Measurements from ENCODE around the gene RSBN1L.

The RSBN1L gene

DNA sequence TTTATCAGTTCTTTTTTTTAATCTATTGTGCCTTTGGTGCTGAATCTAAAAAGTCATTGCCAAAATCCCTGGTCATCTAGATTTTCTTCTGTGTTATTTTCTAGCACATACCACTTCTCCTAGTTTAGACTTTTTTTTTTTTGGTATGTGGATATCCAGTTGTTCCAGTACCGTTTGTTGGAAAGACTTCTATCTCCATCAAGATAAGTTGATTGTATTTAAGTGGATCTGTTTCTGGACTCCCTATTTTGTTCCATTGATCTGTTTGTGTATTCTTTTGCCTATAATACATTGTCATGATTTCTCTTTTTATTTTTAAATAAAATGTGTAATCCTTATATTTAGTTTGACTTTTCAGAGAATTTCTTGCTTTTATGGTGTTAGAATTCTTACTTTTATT, 35.5 kb downstream of the RSBN1L start:
- H3K27ac ChIP-seq (ENCODE audit: low read depth, low read length) = no peak overlapping the region
- no peak overlapping the region for H3K9ac ChIP-seq (ENCODE audit: low read length)
- peaks cover 24% of the 10 kb centered on the region for H3K4me1 ChIP-seq (ENCODE audit: control insufficient read depth, insufficient read depth, low read length)
- H3K36me3 ChIP-seq (ENCODE audit: control insufficient read depth, insufficient read depth, low read length) = no peaks in the 10 kb centered on the region
- no peaks in the 10 kb centered on the region for H3K27me3 ChIP-seq (ENCODE audit: control insufficient read depth, insufficient read depth, low read length)
- no peaks in the 10 kb centered on the region for H3K9me3 ChIP-seq (ENCODE audit: control insufficient read depth, insufficient read depth, low read depth, low read length)
- no peak overlapping the region for H3K4me3 ChIP-seq (ENCODE audit: low read depth, low read length)

DNA sequence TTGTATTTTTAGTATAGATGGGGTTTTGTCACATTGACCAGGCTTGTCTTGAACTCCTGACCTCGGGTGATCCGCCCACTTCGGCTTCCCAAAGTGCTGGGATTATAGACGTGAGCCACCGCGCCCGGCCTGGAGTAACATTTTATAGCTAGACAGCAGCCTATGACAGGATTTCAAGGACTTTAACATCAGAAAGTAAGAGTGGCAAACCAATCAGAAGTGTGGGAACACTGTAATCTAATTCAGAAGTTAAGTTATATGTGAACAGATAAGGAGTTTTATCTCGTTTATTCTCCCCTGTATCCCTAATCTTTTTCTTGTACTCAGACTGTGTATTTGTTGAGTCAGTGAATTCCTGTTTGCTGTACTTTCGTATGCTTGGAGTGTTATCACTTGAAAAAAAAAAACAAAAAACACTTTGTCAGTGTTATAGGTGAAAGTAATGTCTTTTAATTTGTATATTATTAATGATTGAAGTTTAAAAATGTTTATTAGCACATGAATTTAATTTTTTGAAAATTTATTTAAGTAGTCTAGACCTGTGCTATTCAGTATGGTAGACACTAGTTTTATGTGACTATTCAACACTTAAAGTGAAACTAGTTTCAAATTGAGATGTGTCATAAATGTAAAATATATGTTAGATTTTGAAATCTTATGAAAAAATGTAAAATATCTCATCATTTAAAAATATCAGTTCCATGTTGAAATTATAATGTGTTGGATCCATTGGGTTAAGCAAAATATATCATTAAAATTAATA, 38.6 kb downstream of the RSBN1L start:
- no peak overlapping the region for H3K4me3 ChIP-seq (ENCODE audit: low read depth, low read length)
- H3K27ac ChIP-seq (ENCODE audit: low read depth, low read length) = no peak overlapping the region
- H3K4me1 ChIP-seq (ENCODE audit: control insufficient read depth, insufficient read depth, low read length) = peaks cover 4% of the 10 kb centered on the region
- no peaks in the 10 kb centered on the region for H3K27me3 ChIP-seq (ENCODE audit: control insufficient read depth, insufficient read depth, low read length)
- no peaks in the 10 kb centered on the region for H3K9me3 ChIP-seq (ENCODE audit: control insufficient read depth, insufficient read depth, low read depth, low read length)
- H3K9ac ChIP-seq (ENCODE audit: low read length) = no peak overlapping the region
- H3K36me3 ChIP-seq (ENCODE audit: control insufficient read depth, insufficient read depth, low read length) = 0 out of 2 replicates have a peak, but pooled peaks cover 3% of the 10 kb centered on the region

DNA sequence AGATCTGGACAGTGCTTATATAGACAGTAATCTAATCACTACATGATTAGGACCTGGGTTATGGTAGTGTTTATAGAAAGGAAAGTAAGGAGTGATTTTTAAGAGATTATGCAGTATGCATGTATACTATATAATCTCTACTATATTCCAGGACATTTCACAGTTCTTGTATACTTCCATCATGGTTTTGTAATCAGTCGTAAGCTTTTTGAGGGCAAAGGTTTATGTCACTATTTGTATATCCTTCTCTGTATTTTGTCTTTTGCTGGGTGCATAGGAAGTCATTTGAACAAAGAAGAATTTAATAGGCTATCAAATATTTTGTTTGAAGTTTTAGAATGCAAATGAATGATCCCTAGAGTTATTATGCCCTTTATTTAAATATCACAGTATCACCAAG, 39.2 kb downstream of the RSBN1L start:
- no peaks in the 10 kb centered on the region for H3K4me1 ChIP-seq (ENCODE audit: control insufficient read depth, insufficient read depth, low read length)
- H3K9ac ChIP-seq (ENCODE audit: low read length) = no peak overlapping the region
- H3K27ac ChIP-seq (ENCODE audit: low read depth, low read length) = no peak overlapping the region
- H3K4me3 ChIP-seq (ENCODE audit: low read depth, low read length) = no peak overlapping the region
- no peaks in the 10 kb centered on the region for H3K9me3 ChIP-seq (ENCODE audit: control insufficient read depth, insufficient read depth, low read depth, low read length)
- 0 out of 2 replicates have a peak, but pooled peaks cover 3% of the 10 kb centered on the region for H3K36me3 ChIP-seq (ENCODE audit: control insufficient read depth, insufficient read depth, low read length)
- no peaks in the 10 kb centered on the region for H3K27me3 ChIP-seq (ENCODE audit: control insufficient read depth, insufficient read depth, low read length)

DNA sequence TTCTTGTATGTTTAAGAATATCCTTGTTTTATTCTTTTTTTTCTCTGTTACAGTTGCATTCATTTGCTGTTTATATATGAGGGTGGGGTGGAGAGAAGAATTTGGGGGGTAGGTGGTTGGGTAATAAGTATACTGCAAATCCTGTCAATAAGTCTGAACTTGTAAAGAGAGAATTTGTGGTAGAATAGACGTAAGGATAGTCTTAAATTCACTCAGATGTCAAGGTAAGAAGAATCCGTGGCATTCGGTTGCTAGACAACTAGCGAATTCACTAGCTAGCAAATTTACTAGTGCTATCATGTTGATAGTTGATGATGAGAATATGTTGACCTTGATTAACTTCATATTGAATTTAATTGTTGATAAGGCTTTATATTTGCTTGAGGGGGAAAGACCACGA, 40.7 kb downstream of the RSBN1L start:
- no peaks in the 10 kb centered on the region for H3K4me1 ChIP-seq (ENCODE audit: control insufficient read depth, insufficient read depth, low read length)
- H3K36me3 ChIP-seq (ENCODE audit: control insufficient read depth, insufficient read depth, low read length) = 0 out of 2 replicates have a peak, but pooled peaks cover 3% of the 10 kb centered on the region
- no peaks in the 10 kb centered on the region for H3K27me3 ChIP-seq (ENCODE audit: control insufficient read depth, insufficient read depth, low read length)
- H3K27ac ChIP-seq (ENCODE audit: low read depth, low read length) = no peak overlapping the region
- no peaks in the 10 kb centered on the region for H3K9me3 ChIP-seq (ENCODE audit: control insufficient read depth, insufficient read depth, low read depth, low read length)
- no peak overlapping the region for H3K9ac ChIP-seq (ENCODE audit: low read length)
- no peak overlapping the region for H3K4me3 ChIP-seq (ENCODE audit: low read depth, low read length)

DNA sequence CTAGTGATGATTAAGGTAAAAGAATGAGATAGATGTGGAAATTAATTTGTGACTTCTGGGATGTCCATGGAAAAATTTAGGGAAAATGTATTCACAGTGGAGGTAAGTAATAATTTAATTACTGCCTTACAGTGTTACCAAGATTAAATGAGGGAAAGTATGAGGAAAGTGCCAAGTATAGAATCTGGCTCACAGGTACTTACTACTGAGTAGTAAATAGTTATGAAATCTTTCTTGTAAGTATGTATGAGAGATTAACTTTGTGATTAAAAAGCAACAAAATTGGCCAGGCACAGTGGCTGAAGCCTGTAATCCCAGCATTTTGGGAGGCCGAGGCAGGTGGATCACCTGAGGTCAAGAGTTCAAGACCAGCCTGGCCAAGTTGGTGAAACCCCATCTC, 42.1 kb downstream of the RSBN1L start:
- no peaks in the 10 kb centered on the region for H3K27me3 ChIP-seq (ENCODE audit: control insufficient read depth, insufficient read depth, low read length)
- no peak overlapping the region for H3K27ac ChIP-seq (ENCODE audit: low read depth, low read length)
- H3K9me3 ChIP-seq (ENCODE audit: control insufficient read depth, insufficient read depth, low read depth, low read length) = no peaks in the 10 kb centered on the region
- peaks cover 3% of the 10 kb centered on the region; the same call in 1 of the 2 replicates for H3K36me3 ChIP-seq (ENCODE audit: control insufficient read depth, insufficient read depth, low read length)
- H3K9ac ChIP-seq (ENCODE audit: low read length) = no peak overlapping the region
- H3K4me3 ChIP-seq (ENCODE audit: low read depth, low read length) = no peak overlapping the region
- H3K4me1 ChIP-seq (ENCODE audit: control insufficient read depth, insufficient read depth, low read length) = no peaks in the 10 kb centered on the region

DNA sequence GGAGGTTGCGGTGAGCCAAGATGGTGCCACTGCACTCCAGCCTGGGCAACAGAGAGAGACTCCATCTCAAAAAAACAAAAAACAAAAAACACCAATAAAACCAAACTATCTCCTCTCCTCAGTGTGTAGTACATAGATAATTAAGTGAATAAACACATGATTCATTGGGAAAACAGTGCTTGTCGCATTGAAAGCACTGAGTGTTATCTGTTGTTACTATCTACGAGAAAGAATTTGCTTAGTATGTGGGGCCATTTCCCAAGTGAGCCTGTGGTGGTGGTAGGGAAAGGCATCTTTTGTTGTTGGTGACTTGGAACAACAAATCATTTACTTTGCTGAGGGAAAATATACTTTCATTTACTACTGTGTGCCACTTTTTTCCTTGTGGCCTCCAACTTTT, 42.6 kb downstream of the RSBN1L start:
- no peak overlapping the region for H3K27ac ChIP-seq (ENCODE audit: low read depth, low read length)
- H3K9me3 ChIP-seq (ENCODE audit: control insufficient read depth, insufficient read depth, low read depth, low read length) = no peaks in the 10 kb centered on the region
- no peak overlapping the region for H3K4me3 ChIP-seq (ENCODE audit: low read depth, low read length)
- H3K27me3 ChIP-seq (ENCODE audit: control insufficient read depth, insufficient read depth, low read length) = no peaks in the 10 kb centered on the region
- H3K4me1 ChIP-seq (ENCODE audit: control insufficient read depth, insufficient read depth, low read length) = no peaks in the 10 kb centered on the region
- no peak overlapping the region for H3K9ac ChIP-seq (ENCODE audit: low read length)
- peaks cover 3% of the 10 kb centered on the region; the same call in 1 of the 2 replicates for H3K36me3 ChIP-seq (ENCODE audit: control insufficient read depth, insufficient read depth, low read length)

DNA sequence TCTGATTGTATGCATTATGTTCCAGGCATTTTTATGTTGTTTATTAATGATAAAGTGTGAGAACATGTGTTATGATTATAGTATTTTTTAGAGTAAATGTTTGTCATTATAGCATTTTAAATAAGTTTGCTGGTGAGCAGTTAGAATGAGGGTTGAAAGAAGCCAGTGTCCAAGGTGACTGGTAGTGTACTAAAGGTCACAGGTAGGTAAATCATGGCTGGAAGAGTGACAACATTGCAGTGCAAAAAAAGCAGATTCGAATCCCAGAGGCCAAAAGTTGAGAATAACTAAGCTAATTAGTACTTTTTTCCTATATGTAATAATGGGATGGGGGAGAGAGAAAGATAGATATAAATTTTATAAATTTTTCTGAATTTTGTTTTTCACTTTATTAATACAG, 44.0 kb downstream of the RSBN1L start:
- H3K4me1 ChIP-seq (ENCODE audit: control insufficient read depth, insufficient read depth, low read length) = no peaks in the 10 kb centered on the region
- H3K4me3 ChIP-seq (ENCODE audit: low read depth, low read length) = no peak overlapping the region
- H3K9ac ChIP-seq (ENCODE audit: low read length) = no peak overlapping the region
- H3K36me3 ChIP-seq (ENCODE audit: control insufficient read depth, insufficient read depth, low read length) = peaks cover 3% of the 10 kb centered on the region; the same call in 1 of the 2 replicates
- no peaks in the 10 kb centered on the region for H3K27me3 ChIP-seq (ENCODE audit: control insufficient read depth, insufficient read depth, low read length)
- H3K27ac ChIP-seq (ENCODE audit: low read depth, low read length) = no peak overlapping the region
- H3K9me3 ChIP-seq (ENCODE audit: control insufficient read depth, insufficient read depth, low read depth, low read length) = no peaks in the 10 kb centered on the region

DNA sequence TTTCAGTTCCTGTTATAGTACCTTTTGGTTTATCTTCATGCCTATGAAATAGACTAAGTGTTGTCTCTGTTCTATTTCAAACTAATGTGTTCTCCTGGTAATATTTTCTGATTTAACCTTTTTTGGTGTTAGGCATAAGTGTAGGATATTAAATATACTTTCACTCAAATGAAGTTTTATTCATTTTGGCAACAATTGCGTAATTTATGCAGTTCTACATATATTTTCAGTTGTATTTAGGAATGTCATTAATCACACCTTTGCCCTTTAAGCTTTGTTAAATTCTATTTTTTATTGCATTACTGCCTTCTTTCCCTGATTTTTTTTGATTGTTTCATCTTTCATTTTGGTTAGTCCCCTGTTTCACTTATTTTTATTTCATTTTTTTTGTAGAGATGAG, 47.3 kb downstream of the RSBN1L start:
- H3K27me3 ChIP-seq (ENCODE audit: control insufficient read depth, insufficient read depth, low read length) = no peaks in the 10 kb centered on the region
- no peak overlapping the region for H3K9ac ChIP-seq (ENCODE audit: low read length)
- peaks cover 5% of the 10 kb centered on the region; the same call in 1 of the 2 replicates for H3K9me3 ChIP-seq (ENCODE audit: control insufficient read depth, insufficient read depth, low read depth, low read length)
- H3K36me3 ChIP-seq (ENCODE audit: control insufficient read depth, insufficient read depth, low read length) = peaks cover 3% of the 10 kb centered on the region; the same call in 1 of the 2 replicates
- H3K4me3 ChIP-seq (ENCODE audit: low read depth, low read length) = no peak overlapping the region
- H3K4me1 ChIP-seq (ENCODE audit: control insufficient read depth, insufficient read depth, low read length) = no peaks in the 10 kb centered on the region
- no peak overlapping the region for H3K27ac ChIP-seq (ENCODE audit: low read depth, low read length)

DNA sequence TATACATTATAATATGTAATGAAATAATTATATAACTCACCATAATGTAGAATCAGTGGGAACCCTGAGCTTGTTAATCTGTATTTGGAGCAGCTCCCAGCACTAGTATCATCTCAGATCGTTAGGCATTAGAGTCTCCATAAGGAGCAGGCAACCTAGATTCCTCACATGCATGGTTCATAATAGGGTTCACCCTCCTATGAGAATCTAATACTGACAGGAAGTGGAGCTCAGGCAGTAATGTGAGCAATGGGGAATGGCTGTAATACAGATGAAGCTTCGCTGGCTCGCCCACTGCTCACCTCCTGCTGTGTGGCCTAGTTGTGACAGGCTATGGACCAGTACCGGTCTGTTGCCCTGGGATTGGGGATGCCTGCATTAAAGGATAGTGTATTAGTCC, 49.5 kb downstream of the RSBN1L start:
- Histone ChIP-seq H3K4me3 (ENCODE audit: low read depth, low read length) (no peak overlapping the region), H3K36me3 (ENCODE audit: control insufficient read depth, insufficient read depth, low read length) (peaks cover 7% of the 10 kb centered on the region; the same call in 1 of the 2 replicates), H3K4me1 (ENCODE audit: control insufficient read depth, insufficient read depth, low read length) (no peaks in the 10 kb centered on the region), H3K27me3 (ENCODE audit: control insufficient read depth, insufficient read depth, low read length) (no peaks in the 10 kb centered on the region), H3K9ac (ENCODE audit: low read length) (no peak overlapping the region), H3K9me3 (ENCODE audit: control insufficient read depth, insufficient read depth, low read depth, low read length) (peaks cover 5% of the 10 kb centered on the region; the same call in 1 of the 2 replicates), H3K27ac (ENCODE audit: low read depth, low read length) (no peak overlapping the region)

DNA sequence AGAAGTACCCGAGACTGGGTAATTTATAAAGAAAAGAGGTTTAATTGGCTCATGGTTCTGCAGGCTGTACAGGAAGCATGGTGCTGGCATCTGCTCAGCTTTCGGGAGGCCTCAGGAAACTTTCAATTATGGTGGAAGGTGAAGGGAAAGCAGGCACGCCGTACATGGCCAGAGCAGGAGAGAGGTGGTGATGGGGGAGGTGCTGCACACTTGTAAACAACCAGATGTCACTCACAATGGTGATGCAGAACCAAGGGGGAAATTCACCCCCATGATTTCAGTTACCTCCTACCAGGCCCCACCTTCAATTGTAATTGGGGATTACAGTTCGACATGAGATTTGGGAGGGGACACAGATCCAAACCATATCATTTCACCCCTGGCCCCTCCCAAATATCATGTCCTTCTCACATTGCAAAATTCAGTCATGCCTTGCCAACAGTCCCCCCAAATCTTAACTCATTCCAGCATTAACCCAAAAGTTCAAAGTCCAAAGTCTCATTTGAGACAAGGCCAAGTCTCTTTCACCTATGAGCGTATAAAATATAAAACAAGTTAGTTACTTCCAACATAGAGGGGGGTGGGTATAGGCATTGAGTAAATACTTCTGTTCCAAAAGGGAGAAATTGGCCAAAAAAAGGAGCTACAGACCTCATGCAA, 50.0 kb downstream of the RSBN1L start:
- H3K36me3 ChIP-seq (ENCODE audit: control insufficient read depth, insufficient read depth, low read length) = peaks cover 8% of the 10 kb centered on the region; the same call in 1 of the 2 replicates

DNA sequence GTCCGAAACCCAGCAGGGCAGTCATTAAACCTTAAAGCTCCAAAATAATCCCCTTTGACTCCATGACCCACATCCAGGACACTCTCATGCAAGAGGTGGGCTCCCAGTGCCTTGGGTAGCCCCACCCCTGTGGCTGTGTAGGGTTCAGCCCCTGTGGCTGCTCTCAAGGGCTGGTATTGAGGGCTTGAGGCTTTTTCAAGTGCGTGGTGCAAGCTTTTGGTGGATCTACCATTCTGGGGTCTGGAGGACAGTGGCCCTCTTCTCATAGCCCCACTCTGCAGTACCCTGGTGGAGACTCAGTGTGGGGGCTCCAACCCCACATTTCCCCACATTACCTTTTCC, 50.5 kb downstream of the RSBN1L start:
- Histone ChIP-seq H3K36me3 (ENCODE audit: control insufficient read depth, insufficient read depth, low read length) (peaks cover 12% of the 10 kb centered on the region), H3K4me1 (ENCODE audit: control insufficient read depth, insufficient read depth, low read length) (no peaks in the 10 kb centered on the region), H3K4me3 (ENCODE audit: low read depth, low read length) (no peak overlapping the region), H3K27me3 (ENCODE audit: control insufficient read depth, insufficient read depth, low read length) (no peaks in the 10 kb centered on the region), H3K9ac (ENCODE audit: low read length) (no peak overlapping the region), H3K27ac (ENCODE audit: low read depth, low read length) (no peak overlapping the region), H3K9me3 (ENCODE audit: control insufficient read depth, insufficient read depth, low read depth, low read length) (peaks cover 5% of the 10 kb centered on the region; the same call in 1 of the 2 replicates)

More for the DNA sequence above, 50.0 kb downstream of the RSBN1L start:
- no peaks in the 10 kb centered on the region for H3K27me3 ChIP-seq (ENCODE audit: control insufficient read depth, insufficient read depth, low read length)
- peaks cover 5% of the 10 kb centered on the region; the same call in 1 of the 2 replicates for H3K9me3 ChIP-seq (ENCODE audit: control insufficient read depth, insufficient read depth, low read depth, low read length)
- H3K4me3 ChIP-seq (ENCODE audit: low read depth, low read length) = no peak overlapping the region
- H3K4me1 ChIP-seq (ENCODE audit: control insufficient read depth, insufficient read depth, low read length) = no peaks in the 10 kb centered on the region
- no peak overlapping the region for H3K9ac ChIP-seq (ENCODE audit: low read length)
- no peak overlapping the region for H3K27ac ChIP-seq (ENCODE audit: low read depth, low read length)
